H4 (cell line): ENCODE results near the gene CACNA1I. TPM values are rescaled to one million over a fixed set of nuclear protein-coding genes. Genes with fewer than 3 reads are reported as not detected.
A peak's percentile ranks its signal among the peaks of the same experiment; 100 is the strongest.
"Not testable (repeated sequence)": the region's sequence is repeated elsewhere in the genome, so short reads cannot be mapped to it uniquely, and the experiment has no call there.

Source experiments
- DNase-seq: peaks from one replicate; pipeline ENCODE4 v3.0.0-alpha.2; 2015; ENCODE audit warnings: low spot score
- total RNA-seq: library from RNA; depleted of rRNA; stranded (reverse); fragments of >200 nt; shearing (Covaris generic); gene quantifications from 2 replicates; pipeline ENCODE4 v1.2.3, GENCODE V29; 2014

Gene CACNA1I
- total RNA-seq, 1 experiment from 2014 or later, result 0.19 TPM

DNA sequence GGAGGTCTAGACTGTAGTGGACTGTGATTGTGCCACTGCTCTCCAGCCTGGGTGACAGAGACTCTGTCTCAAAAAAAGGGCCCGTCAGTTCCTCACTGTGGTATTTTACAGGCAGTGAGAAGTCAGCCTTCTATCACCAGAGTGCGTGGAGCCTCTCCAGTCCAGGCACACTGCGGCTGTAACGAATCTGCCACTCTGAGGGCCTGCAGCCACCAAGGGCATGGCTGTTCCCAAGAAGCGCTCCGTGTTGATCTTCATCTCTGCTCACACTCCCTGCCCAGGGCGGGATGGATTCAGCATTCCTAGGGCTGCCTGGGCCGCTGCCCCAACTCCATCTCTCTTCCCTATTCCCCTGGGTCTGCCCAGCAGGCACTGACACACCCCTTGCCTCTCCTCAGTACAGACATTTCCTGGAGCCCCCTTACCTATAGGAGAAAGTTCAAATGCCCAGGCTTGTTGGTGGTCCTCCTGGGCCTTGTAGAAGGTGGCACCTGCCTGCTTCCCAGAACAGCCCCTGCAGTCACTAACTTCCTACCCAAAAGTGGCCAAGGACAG is 148.4 kb downstream of the CACNA1I start:
- no peak for DNase-seq

DNA sequence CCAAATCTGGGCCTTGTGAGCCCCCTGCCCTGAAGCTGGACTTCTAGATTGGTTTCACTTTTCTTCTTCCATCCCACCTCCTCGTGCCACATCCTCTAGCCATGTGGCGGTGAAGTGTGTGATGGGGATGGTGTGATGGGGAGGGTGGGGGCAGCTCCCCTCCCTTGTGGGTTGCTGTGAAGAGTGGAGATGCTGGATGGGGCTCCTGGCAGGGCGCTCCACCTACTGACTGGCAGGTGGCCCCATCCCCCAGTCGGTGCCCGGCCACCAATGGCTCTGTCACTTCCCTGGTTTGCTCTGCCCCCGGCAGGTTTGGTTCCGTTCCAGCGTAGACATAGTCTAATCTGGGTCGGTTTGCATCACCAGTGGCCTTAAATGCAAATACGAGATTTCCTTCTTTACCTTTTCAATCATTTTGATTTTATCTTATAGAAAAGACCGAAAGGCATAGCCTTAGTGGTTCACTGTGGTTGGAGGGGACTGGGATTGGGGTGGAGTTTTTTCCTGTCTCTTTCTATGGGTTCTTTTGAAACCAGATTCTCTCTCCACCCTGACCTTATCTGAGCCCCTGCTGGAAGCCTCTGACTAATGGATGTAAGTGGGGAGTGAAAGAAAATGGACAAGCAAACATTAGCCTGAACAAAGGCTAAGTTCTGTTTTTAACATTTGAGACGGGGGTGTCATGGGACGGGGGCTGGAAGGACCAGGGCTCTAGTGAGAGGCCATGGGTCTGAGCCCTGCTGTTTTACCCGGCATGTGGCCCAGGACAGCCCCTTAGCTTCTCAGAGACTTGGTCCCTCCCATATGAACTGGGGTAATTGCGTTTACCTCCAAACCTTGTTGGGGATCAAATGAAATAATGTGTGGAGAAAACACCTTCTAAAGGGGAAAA is 149.3 kb downstream of the CACNA1I start:
- DNase-seq, result no peak

DNA sequence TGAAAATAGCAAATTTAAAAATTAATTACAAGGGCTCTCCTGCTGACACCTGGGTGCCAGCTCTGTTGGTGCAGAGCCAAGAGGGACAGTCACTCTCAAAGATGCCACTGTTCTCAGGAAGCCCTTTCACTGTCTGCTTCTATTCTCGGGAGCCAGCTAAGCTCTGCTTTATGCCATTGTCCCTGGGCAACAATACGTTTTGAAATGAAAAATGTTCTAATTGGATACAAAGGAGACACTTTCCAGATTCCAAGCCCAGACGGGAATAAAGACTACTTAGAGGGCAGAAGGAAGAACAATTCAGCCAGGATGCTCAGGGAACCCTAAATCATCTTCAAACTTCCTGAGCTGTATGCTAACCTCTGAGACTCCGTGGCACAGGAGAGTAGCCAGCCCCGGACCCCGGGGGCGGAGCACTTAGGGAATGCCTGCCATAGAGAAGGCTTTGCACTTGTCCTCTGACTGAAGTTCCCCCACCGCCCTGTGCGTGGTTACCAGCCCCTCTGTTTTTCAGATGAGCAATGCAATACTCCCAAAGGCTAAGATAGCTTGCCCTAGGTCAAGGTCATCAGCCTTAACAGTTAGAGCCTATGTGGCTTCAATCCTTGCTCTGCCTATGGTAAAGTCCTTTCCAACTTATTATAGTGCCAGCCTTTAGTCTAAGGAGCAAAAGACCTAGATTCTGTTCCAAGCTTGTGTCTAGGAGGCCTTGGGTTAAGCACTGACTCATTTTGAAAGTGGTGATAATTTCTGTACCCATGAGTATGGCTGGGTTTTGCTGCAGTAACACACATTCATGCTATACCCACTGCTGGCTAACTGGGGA is 150.9 kb downstream of the CACNA1I start:
- no peak for DNase-seq

DNA sequence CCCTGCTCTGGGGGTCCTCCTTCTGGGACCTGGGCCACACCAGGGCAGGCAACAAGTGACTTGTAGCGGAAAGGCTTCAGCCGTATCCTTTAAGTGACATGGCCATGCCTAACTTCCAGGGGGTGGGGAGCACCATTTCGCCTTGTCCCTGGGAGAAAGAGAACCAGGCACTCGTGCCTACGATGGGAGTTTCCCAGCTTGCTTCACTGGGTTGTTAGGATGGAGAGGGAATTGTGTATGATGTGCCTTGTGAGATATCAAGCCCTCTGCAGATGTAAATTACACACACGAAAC is 151.4 kb downstream of the CACNA1I start:
- no peak for DNase-seq

DNA sequence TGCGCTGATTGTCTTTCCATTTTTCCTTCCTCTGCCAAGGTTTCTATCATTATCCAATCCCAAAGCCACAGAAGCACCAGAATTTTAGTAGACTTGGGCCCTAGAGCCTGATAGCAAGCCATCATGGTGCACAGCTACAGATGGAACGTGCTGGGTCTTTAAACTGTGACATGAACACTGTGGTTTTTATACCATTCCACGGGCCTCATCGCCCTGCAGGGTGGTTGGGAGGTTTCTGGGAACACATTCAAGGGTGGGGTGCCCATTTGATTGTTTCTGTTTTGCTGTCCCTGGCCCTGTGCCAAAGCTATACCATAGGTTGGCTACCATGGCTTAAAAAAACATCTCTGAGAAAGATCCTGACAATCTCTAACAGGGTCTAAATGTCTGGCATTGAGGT is 151.9 kb downstream of the CACNA1I start:
- DNase-seq, result no peak

DNA sequence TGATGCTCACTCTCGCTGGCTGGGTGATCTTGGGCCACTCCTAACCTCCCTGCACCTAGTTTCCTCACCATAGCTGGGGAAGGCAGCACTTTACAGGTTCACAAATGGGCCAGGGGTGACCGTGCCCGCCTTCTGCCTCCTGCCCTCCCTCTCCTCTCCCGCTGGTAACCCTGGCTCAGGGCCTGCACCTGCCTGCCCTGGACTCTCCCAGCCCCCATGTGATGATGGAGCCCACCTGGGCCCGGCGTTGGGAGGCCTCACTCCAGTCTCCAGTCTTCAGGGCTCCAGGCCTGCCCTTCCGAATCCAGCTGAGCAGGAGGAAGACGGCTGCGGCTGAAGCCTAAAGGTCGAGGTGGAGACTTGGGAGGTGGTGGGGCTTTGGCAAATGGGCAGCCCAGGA is 152.9 kb downstream of the CACNA1I start:
- no peak for DNase-seq

DNA sequence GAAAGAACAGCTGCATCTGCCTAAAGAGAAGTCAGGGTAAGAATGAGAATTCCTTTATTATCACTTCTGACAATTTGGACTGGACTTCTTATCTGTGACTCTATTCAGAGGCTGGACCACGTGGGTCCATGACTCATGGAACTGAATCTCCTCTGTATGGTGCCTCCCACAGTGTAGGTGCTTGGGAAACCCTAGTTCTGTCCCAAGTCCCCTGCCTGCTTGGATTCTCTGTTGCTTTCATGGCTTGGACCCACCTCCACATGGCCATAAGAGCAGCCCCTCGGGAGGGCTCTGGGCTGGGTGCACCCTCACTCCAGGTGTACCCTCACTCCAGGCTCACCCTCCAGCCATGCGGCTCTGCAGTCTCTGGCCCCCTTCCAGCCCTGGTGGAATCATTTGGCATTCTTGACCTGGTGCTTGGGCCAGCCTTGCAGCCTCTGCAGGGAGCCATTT is 153.4 kb downstream of the CACNA1I start:
- DNase-seq, result peak; percentile 40

DNA sequence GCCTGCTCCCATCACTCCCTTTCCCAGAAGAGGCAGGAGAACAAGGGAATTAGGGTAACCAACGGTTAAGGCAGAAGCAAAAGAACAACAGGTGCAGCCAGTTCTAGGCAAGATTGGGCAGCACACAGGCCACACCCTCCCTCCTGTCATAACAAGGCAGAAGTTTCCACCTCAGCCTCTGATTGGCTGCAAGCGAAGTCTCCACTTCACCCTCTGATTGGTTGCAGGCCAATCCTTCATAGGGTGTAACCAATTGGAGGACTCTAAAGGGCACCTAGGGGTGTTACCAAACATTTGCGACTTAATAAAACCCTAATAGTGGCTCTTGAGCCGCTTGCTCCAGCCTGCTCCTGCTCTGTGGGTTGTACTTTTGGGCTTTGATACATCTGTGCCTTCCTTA is 153.8 kb downstream of the CACNA1I start:
- DNase-seq, result no peak

DNA sequence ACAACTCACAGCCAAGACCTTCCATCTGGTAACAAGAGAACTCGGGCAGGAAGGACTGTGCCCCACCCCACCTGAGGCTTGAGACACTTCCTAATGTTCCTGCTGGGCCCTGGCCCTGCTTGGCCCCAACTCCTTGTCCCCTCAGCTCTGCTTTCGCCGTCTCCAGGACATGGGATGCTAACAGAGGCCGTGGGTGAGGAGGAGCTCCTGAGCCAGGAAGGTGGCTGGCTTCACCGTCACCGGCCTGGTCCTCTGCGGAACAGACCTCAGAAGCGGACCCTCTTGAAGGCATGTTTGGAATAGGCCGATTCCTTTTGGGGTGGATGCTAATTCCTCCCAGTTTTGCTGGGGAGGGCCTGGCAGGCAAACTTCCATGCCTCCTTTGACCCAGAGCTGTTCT is 154.3 kb downstream of the CACNA1I start:
- no peak for DNase-seq

DNA sequence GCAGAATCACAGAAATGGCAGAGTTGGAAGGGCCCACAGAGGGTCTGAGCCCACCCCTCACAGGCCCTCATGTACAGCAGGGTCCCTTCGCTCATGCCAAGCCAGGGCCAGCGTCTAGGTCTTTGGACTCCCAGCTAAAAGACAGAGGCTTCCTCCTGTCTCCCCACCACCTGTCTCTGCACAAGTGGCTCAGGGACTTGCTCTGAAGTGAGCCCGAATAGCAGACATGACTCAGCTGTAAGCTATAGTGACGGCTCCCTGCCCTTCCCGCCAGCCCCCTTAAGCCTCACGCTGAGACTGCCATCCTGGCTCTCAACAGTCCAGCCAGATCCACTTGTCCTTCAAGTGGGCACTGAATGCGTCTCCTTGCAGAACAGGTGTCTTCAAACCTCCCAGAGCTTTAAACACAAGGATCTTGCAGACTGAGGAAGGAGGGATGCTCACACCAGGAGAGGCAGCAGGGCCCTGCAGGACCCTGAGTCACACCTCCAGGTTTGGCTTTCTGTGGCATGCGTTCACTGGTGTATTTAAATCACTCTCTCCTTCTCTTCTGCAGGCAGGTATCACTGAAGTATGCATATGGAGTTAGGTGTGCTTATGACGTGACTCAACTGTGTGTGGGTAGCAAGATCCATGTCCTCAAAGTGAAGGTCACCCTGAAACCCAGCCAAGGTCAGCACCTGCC is 154.9 kb downstream of the CACNA1I start:
- DNase-seq, result no peak

DNA sequence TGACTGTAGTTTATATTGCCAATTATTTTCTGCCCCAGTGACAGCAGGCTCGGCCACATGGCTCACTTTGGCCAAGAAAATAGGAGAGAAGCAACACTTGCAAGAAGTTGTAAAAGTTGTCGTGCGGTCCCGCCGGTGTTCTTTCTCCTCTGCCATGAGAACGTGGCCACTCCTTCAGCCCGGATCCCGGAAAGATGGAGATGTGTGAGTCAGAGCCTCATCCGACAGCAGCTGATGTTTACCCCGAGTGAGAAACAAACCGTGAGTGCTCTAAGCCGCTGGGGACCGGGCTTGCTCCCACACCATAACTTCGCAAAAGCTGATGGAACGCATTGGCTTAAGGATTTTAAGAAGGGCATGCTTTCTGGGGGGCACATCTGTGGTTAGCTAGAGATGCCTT is 157.0 kb downstream of the CACNA1I start:
- DNase-seq, result peak; percentile 60

DNA sequence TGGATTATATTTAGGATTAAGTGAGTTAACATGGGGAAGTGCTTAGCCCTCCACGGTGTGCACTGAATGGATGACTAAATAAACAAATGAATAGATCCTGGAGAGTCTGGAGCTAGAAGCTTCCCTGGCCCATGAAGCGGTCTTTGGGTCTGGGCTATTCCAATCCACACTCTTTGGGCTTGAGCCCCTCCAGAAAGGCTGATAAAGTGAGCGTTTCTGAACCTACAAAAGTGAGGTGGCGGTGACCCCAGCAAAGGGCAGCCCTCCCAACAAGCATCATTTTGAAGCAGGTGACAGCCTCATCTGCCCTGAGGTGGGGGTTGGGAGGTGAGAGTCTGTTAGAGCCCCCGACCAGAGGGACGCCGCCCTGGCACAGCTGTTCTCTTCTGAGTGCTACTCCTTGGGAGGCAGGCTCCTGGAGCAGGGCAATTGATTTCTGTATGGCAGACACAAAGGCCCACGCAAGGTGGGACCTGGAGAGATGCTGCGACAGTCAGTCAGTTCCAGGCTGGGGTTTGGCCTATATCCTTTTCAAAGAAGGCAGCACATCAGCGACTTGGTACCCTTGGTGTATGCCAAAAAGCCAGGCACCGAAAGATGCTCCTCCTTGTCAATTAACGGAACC is 157.8 kb downstream of the CACNA1I start:
- DNase-seq, result no peak

DNA sequence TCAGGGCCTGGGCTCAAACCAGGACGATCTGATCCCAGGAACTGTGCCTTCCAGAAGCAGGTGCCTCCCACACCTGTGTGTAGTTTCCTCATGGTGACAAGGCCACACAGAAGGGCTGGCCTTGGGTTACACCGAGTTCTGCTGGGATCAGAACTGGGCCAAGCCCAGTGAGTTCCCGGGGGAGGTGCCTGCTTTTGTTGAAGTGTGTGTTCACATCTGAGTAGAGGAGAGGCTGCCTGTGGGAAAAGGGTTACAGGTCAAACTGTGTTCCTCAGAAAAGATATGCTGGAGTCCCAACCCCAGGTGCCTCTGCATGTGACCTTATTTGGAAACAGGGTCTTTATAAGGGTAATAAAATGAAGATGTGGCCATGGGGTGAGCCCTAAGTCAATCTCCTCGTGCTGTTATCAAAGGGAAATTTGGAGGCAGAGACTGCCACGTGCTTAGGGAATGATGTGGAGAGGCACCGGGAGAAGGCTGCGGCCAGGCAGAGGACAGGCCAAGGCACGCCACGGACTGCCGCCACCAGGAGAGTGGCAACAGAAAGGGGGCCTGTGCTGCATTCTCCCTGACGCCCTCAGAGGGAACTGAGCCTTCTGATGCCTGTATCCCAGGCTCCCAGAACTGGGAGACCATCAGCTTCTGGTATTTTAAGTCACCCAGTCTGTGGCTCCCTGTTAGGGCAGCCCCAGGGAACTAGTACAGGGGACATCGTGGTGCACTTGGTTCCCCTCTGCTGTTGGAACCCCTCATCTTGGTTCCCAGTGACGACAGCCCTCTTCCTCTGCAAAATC is 158.8 kb downstream of the CACNA1I start:
- no peak for DNase-seq

DNA sequence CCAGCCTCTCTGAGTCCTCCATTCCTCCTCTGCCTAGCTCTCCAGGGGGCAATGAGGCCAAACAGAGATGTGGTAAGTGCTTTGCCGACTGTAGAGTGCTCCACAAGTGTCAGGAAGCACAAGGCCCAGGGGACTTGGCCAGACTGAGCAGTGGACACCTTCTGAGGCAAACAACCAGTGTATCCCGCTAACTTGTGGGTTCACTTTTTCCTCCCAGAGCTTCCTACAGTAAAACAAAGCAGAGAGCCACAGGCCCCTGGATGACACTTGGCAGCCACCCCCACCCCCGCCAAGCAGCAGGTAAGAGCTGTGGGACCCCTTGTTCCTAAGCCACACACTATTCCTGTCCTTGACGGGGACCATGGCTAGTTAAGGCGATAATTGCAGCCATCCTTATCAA is 160.9 kb downstream of the CACNA1I start:
- DNase-seq, result no peak

DNA sequence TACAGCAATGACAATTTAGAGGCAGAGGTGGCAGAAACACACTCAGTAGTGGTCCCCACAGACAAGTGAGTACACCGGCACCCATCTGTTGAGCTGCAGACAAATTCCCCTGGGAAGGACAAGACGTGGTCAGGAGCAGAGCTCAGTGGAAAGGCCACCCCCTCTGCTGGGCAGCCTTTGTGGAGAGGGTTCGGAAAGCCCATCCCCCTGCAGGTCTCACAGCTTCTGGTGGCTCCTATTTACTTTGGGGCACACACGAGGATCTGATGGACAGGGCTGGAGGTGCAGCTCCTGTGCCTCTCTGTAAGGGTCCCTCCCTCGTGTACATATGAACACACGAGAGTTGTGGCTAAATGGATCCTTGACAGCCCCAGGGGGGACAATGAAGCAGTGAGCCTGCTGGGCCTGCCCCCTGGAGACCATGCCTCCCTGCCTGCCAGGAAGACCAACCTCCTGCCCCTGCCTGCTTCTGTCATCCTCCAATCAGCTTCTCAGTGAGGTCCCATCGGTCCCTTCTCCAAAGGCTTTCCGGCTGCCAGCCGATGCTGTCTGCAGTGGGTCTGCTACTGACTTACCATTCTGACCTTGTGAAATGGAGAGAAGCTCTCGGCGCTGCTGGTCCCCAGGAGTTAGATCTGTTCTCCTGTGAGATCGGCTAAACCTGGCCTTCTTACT is 161.5 kb downstream of the CACNA1I start:
- DNase-seq, result no peak

DNA sequence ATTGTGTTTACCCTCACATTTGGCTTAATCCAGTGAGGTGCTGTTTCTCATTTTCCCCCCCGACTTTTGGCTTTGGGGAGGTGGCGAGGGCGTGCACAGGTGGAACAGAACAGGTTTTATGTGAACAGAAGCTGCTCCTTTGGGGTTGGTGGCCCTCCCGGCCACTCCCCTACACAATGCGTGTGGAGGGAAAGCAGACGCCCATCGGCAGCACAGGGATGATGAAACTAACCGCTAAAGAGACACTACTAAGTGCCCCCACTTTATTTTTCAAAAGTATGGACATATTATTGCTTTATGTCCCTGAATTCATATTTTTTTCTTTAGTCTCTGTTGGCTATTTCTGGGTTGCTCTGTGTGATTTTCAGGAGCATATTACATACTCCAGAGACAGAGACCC is 162.1 kb downstream of the CACNA1I start:
- no peak for DNase-seq

DNA sequence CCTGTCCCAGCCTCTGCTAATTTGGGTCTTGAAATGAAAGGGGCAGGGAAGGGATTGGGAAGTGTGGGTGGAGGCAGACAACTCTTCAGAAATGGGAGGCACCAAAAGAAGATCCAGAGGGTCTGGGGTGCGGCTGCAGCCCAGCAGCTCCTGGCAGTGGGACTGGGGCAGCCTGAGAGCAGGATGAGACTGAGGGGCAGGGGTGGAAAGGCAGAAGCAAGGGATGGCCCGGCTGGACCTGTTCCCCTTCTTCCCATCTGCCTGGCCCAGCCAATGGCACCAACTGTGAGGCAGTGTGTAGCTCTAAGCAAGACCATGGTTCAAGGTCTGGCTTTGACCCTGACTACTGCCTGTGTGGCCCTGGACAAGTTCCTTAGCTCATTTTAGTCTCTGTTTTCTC is 162.6 kb downstream of the CACNA1I start:
- no peak for DNase-seq

DNA sequence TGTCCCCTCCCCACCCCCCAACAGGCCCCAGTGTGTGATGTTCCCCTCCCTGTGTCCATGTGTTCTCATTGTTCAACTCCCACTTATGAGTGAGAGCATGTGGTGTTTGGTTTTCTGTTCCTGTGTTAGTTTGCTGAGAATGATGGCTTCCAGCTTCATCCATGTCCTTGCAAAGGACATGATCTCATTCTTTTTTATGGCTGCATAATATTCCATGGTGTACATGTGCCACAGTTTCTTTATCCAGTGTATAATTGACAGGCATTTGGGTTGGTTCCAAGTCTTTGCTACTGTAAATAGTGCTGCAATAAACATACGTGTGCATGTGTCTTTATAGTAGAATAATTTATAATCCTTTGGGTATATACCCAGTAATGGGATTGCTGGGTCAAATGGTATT is 163.5 kb downstream of the CACNA1I start:
- not testable (repeated sequence) for DNase-seq

DNA sequence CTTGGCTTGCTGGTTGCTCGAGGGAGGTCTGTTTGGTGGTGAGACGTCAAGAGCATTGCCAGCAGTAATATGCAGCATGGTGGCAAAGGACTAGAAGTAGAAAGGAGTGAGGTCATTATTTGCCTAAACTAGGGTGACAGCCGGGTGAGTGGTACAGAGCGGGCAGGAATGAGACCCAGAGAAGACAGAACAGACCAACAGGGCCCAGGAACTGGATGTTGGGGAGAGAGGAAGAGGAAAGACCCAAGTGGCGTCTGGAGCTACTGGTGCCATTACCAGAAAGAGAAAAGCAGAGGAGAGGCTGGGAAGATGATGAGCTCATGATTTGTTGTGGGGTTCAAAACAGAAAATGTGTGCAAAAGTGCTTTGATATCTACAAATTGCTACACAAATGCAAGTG is 164.3 kb downstream of the CACNA1I start:
- no peak for DNase-seq

DNA sequence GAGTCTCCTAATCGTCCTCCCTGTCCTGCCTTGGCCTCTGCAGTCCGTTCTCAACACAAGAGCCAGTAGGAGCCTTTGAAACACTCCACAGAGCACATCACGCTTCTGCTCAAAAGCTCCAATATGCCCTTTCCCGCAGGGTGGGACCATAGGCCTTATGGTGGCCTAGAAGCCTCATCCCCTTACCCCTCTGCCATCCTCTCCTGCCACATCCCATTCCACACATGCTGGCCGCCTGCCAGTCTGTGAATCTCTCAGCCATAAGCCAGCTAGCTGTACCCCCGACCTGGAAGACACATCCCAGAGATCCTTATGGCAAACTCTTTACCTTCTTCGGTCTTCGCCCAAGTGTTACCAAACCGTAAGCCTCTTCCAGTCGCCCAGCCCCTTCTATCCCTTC is 165.2 kb downstream of the CACNA1I start:
- no peak for DNase-seq
